GM18502 (cell line): Measurements from ENCODE around the gene NRXN2.

Experiments
- ATAC-seq: cut with Tn5 transposase; IDR thresholded peaks from one replicate; pipeline ENCODE4 v1.9.1; 2021; ENCODE audit warnings: mild to moderate bottlenecking; ENCODE audit not compliant: unreplicated experiment, poor library complexity

The NRXN2 gene

DNA sequence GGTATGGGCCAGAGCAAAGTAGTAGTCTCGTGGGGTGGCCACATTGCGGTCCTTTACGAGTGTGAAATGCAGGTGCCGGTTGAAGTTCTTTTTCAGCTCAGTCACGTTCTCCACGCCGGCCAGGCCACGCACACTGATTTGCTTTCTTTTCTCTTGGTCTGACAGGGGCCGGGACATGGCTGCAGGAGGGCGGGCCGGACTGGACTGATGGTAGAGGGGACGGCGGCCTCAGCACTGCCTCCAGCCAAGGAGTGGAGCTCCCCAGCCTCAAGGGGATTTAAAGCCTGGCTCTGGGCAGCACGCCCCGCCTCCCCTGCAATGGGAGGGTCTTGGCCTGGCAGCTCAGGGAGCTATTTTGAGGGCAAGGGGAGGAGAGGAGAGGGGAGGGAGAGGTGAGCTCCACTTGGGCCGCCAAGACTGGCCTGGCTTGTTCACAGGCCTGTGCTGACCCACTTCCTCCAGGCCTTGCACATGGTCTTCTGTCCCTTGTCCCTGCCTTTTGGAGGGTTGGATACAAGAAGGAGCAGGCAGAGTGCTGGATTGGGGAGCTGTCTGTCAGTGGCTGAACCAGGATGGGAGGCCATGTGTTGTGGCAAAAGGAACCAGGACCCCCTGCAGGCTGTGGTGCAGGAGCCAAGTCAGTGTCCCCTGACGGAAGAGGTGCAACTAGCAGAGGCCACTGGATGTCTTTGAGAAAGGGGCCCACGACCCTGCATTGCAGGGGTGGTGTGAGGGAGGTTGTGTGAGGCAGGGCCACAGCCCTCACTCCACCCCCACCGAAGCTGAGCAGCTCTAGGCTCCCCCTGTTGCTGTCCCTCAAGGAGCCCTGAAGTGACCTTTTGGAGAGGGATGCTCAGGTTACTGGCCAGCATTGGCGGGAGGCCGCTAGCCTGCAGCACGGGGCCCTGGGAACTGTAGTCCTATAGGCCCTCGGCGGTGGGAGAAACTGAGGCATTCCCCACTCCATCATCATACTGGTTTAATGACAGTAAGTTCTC is 37.0 kb upstream of the NRXN2 start, which contains the start of gene PYGM:
Gene PYGM (minus strand): TSS at position 253 of the 998 bp plus-strand sequence. CDS start 76 bp downstream, at position 177.
- ATAC-seq, result no peak

DNA sequence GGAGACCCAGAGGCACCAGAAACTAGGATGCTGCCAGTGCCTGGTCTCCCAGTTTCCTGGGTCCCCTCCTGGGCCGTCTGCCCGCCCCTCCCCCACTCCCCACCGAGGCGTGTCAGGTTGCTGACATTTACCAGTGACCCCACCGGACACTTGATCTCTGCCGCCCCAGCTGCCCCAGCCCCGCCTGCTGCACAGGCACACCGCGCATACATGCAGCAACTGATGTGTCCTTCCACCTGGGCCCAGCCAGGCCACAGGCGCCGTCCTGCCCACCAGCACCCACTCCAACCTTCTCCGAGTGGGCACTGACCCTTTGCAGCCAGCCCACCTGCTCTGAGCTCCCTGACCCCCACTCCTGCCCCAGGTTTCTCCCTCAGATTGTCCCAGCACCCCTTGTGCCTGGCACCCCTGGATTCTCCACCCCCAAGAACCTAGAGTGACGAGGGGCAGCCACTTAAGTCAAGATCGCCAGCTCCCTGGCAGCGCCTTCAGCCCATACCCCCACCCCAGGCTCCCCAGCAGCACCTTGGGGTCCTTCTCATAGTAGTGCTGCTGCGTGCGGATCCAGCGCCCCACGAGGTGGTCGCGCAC is 36.2 kb upstream of the NRXN2 start:
- no peak for ATAC-seq

DNA sequence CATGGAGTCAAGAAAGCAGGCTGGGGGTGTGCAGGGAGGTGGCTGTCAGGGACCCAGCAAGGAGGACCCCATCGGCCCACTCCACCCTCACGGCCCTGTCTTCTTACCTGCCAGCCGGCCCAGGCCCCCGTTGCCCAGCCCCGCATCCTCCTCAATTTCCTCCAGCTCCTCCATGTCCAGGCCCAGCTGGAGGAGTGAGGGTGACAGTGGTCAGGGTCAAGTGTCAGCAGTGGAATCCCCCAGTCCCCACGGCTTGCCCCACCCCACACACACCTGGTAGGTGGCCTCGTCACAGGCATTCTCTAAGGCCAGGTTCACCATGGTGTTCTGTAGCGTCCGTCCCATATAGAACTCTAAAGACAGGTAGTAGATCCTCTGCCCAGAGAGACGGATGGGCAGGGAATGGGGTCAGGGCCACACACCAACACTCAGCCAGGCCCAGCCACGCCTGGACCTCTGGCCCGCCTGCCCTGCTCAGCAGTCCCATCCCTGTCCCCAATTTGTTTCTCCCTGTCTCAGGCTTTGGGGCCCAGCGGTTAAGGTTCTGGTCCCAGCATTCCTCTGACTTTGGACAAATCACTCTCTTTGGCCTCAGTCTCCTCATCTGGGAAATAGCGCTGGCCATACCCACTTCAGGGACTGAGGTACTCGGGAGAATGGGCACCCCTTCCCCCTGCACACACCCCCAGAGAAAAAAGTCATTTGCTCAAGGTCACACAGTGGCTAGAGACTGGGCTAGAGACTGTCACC is 35.5 kb upstream of the NRXN2 start:
- no peak for ATAC-seq

DNA sequence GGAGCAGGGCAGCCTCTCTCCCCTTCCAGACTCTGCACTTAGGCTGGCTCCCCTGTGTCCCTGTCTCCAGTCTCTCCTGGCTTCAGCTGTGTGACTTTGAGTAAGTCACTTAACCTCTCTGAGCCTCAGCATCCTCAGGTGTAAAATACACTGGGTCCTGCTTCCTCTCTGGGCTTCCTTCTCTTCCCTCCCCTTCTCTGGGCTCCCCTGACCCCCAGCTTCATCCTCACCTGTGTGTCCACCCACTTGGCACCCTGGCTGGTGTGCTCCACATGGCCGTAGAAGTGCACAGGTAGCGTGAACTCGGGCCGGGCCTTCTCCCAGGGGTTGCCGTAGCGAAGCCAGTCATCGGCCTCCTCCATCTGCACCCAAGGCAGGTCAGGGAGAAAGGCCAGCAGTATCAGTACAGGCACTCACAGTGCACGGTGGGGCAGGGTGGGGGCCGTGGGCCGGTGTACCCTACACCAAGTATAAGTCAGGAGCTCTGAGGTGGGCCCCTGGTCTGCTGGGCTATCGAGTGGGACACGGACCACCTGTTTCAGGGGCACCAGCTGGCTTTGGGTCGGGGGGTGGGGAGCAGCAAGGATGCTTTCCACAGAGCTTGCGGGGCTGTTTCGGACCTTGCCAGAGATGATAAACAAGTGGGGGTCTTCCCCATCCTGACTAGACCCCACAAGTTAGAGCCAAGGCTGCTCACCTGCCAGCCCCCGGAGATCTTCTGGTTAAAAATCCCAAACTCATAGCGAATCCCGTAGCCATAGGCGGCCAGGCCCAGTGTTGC is 34.7 kb upstream of the NRXN2 start:
- ATAC-seq, result no peak

DNA sequence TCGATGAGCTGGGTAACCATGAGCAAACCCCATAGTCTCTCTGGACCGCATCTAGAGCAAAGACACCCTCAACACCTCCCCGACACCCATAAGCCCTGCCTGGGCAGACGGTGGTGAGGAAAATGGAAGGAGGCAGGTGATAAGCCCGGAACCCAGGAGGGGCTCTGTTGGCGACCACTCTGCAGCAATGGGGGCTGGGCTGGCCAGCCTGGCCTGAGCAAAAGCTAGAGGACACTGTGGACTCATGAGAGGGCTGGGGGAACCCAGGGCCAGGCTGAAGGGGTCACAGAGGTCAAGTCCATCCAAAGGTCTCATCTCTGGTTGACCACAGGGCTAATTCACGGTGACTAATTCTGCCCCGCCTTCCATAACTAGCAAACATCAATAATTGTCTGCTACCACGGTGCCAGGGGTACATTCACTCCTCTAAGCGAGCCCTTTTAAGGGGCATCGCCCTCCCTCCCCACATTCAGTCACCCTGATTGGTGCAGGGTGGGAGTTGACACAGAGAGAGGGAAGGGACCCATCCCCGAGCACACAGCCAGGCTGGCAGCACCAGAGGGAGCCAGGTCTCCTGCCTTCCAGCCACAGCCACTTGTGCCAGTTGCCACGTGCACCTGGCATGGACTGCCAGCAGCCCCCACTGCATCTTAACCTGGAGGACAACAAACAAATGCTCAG is 32.8 kb upstream of the NRXN2 start:
- ATAC-seq, result no peak

DNA sequence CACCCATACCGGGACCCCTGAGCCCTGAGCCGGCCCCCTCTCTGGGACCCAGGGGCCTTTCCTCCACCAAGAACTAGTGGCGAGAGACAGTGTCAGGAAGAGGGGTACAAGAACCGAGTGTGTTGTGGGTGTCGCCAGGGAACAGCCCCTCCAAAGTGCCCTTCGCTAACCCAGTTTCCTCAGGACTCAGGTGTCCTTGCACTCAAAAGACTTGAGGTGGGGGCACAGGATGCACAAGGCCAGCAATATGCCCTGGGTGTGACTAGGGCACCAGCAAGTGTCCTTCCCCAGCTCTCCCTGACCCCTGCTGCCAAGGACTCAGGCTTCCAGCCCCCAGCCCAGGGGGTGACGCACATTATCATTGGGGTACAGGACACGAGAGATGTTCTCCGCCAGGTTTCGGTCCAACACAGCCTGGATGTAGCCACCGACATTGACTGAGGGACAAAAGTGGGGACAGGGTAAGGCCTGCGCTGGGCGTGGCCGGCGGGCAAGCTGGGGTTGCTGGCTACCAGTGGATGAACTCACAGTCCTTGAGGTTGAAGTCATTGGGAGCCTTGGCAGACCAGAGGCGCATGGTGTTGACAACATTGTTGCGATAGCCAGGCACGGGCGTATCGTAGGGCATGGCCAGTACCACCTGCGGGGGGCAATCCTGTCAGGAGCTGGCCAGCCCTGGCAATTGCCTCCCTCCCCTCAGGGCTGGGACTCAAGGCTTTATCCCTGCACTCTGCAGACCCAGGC is 32.1 kb upstream of the NRXN2 start:
- ATAC-seq, result no peak

DNA sequence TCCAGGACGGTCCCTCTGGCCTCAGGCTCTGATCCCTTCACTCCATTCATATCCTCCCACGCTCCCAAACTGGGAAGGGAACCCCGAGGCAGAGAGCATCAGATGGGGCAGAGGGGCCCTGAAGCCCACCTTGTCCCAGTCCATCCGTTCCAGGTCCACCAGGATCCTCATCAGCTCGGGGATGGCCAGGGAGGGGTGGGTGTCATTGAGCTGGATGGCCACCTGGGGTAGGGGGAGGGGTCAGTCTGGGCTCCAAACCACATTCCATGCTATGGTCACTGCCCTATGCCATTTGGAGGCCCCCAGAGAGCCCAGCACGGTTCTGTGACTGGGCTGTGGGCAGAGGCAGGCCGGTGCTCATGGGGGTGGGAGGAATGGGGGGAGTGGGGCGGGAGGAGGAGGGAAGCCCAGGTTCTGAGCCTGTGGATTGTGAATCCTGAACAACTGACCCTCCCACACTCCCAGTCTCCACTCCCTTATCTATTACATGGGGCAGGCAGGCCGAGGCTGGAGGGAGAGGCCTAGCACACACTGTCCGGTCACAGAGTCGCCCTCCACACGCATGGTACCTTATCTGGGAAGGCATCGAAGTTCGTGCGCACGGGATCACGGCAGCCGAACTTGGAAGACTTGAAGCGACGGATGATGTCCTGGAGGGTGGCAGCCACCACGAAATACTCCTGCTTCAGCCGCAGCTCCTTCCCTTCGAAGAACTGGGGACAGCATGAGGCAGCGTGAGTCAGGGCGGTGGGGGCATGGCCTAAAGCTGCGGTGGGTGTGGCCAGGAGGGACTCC is 31.3 kb upstream of the NRXN2 start:
- no peak for ATAC-seq

DNA sequence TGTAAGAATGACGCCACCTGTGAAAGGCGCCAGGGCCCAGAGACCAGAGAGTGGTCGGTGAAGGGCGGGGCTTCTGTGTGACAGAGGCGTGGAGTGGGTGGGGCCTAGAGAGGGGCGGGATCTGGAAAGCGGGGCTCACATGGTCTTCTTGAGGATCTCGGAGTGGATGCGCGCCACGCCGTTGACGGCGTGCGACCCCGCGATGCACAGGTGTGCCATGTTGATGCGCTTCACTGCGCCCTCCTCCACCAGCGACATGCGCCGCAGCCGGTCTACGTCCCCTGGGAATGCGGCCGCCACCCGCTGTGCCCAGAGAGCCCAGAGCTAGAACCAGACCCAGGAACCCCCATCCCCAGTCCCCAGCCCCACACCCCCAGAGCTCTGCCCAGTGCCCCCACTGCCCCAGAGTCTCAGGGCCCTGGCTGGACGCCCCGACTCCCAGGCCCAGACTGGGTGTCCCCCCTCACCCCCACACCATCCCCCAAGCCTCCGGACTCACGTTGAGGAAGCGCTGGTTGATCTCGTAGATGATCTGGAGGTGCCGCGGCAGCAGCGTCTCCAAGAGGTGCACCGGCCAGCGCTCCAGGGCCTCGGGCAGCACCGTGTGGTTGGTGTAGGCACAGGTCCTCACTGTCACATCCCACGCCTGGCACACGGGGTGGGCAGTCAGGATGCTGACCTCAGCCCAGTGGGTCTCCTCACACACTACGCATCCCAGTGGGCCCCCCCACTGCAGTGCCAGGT is 30.6 kb upstream of the NRXN2 start:
- no peak for ATAC-seq

DNA sequence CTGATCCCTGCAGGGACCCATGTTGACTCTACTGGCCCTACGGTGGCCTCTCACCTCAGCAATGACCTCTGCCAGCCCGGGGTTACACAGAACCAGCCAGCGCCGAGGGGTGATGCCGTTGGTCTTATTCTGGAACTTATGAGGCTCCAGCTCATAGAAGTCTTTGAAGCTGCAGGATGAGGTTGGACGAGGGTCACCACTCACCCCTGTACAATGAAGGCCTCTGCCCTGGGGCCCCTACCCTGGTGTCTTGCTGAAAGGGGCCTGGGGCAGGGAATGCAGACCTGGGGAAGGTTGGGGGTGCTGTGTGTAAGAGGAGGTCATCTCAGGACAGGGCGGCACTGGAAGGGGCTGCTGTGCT is 30.0 kb upstream of the NRXN2 start:
- ATAC-seq, result no peak

DNA sequence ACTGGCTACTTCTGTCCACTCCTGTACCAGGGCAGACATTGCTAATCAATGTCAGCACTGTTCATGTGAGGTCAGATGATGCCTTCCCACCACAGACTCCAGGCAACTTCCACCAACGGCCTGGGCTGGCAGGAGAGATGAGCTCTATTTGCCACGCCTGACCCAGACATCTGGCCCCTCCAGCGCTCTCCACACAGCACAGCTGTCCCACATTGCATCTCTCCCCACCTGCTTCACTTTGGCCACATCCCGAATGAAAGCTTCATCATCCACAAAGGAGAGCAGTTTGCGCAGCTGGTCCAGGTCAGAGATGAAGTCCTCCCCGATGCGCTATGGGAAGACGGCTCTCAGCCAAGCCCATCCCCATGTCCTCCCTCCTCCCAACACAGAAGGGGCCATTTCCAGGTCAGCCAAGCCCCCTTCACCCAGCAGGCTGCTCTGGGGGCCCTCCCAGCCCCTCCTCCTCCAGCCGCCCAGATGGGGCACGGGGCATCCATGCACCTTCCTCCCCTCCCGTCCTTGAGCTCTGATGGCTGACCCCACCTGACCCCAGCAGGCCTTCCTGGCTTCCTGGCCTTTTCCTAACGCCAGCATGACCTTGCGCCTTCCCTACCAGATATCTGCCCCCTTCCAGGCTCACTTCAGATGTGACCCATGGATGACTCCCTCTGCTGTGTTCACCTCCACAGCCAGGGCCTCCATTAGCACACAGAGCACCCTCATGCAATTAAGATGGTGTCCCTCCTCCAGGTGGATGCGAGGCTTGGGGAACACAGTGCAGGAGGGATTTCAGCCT is 29.4 kb upstream of the NRXN2 start:
- ATAC-seq, result no peak

DNA sequence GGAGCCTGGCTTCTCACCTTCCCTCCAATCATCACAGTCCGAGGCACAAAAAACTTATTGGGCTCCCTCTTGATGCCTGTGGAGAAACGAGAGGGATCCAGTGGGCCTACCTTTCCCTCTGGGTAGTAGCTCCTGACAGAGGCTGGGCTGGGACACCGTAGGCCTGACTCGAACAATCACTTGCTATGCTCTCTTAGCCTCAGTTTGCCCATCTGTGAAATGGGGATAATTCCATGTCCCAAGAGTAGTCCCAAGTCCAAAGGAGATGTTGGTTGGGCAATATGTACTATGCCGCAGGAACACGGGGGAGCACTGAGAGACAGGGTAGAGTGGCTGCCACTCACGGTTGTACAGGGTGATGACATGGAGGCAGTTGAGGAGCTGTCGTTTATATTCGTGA is 28.6 kb upstream of the NRXN2 start:
- ATAC-seq, result no peak

DNA sequence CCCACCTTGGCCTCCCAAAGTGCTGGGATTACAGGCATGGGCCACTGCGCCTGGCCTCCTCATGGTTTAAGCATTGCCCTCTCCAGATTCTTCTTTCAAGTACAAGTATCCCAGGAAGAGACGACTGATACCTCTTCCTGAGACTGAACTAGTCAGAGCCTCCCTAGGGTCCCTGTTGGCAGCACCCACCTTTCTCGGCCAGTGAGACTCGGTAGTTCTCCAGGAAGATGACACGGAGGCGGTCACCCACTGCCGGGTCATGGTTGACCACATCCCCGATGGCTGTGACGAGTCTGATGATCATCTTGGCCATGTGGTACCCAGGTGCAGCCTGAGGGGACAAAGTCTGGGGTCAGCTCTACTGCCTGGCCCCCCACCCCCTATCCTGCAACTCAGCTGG is 28.1 kb upstream of the NRXN2 start:
- no peak for ATAC-seq

DNA sequence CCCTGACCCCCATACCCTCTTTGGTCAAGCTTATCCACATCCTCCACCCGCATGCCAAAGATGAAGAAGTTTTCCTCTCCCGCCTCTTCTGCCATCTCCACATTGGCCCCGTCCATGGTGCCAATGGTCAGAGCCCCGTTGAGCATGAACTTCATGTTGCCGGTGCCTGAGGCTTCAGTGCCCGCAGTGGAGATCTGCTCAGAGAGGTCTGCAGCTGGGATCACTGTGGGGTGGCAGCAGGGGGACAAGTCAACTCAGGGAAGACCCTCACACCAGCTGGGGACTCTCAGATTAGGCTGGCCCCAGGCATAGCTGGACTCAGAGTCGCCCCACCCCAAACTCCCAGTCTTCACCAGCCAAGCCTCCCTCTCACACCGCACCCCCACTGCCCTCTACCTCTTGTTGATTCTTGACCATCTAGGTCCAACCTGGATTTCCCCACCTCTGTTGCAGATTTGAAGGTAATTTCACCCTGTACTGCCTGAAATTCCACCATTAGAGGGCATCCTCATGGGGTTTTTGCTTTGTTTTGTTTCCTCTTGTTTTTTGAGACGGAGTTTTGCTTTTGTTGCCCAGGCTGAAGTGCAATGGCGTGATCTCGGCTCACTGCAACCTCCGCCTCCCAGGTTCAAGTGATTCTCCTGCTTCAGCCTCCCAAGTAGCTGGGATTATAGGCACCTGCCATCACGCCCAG is 27.5 kb upstream of the NRXN2 start:
- ATAC-seq, result no peak

DNA sequence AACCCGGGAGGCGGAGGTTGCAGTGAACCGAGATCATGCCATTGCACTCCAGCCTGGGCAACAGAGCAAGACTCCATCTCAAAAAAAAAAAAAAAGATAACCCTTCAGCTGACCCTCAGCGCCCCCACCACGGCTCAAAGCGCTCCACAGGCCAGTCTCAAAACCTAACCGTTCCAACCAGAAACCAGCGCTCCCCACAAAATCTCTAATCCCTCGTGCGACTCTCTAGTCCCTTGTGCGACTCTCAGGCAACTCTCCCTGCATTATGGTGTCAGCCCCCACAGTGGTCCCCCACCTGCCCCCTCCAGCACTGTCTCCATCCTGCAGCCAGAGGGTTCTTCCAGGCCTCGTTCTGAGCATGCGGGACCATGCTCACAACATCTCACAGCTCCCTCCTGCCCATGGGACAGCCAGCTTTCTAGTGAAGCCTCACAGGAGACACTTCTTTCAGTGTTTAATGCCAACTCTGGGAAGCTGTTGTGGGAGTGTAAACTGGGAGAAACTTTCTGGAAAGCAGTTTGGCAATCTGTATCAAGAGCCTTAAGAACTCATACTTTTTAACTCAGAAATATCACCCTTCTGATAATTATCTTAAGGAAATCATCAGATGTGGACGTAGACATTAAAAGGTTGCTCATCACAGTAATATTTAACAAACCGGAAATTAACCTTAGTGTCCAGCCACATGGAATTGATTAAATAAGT is 25.1 kb upstream of the NRXN2 start:
- no peak for ATAC-seq

DNA sequence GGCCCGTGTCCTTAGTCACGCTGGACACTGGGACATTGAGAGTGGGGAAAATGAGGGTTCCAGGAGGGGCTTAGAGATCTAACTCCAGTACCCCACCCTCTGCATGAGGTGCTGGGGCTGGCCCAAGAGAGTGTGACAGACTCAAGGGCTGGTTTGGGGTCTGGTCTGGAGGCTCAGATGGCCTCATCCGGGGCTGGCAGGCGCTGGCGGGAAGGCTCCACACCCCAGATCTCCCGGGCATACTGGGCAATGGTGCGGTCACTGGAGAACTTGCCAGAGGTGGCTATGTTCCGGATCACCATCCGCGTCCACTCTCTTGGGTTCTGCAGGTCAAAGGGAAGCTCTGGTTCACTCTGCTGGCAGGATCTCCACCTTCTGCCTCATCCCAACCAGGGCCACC is 23.5 kb upstream of the NRXN2 start:
- ATAC-seq, result no peak
